ENCODE measurements around the gene IL19.

The IL19 gene

DNA sequence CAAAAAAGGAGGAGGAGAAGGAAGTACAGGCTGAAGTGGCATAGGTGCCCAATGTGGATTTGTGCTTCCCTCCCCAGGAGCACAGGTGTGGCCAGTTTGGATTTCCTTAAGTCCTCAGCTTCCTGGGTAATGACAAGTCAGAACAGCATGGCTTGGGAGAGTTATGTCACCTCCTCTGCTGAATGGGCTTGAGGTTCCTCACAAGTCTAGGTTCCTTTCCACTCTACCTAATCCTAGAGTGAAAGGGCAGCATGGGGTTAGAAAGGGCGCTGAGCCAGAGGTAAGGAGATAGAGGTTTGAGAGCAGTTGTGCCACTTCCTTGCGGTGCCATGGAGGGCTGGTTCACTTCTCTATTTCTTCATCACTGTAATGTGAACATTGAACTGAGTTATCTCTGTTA lies 59.3 kb downstream of the IL19 start:
- intact Hi-C loops (cut with micrococcal nuclease) = no loop called here
- H3K27ac Mint-ChIP-seq = no peak overlapping the region

DNA sequence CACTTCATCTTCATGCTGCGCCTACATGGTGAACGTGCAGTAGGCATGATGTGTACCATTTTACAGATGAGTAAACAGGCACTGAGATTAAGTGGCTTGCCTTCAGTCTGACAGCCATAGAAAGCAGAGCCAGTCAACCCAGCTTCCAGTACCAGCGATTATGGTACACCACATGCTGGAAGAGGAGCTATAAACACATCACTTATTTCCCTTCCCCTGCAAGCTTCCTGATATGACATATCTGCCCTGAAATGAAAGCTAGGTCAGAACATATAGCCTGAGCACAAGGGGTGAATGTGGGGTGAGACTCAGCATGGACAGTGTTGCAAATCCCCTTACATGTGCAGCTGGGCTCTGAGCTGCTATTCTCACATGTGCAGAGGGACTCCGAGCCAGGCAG lies 61.1 kb downstream of the IL19 start:
- peaks cover 68% of the 10 kb centered on the region for H3K4me1 Mint-ChIP-seq (ENCODE audit: low read depth)
- intact Hi-C loops (cut with micrococcal nuclease) = no loop called here
- peaks cover 5% of the 10 kb centered on the region for H3K27me3 Mint-ChIP-seq
- no peaks in the 10 kb centered on the region for H3K9me3 Mint-ChIP-seq
- no peaks in the 10 kb centered on the region for H3K36me3 Mint-ChIP-seq (ENCODE audit: low read depth)
- H3K27ac Mint-ChIP-seq = no peak overlapping the region
- H3K4me3 Mint-ChIP-seq = no peak overlapping the region

More for the DNA sequence above, 59.3 kb downstream of the IL19 start:
- Mint-ChIP-seq H3K36me3 (ENCODE audit: low read depth) (no peaks in the 10 kb centered on the region), H3K4me3 (no peak overlapping the region), H3K27me3 (peaks cover 3% of the 10 kb centered on the region), H3K4me1 (ENCODE audit: low read depth) (peaks cover 67% of the 10 kb centered on the region), H3K9me3 (no peaks in the 10 kb centered on the region)

DNA sequence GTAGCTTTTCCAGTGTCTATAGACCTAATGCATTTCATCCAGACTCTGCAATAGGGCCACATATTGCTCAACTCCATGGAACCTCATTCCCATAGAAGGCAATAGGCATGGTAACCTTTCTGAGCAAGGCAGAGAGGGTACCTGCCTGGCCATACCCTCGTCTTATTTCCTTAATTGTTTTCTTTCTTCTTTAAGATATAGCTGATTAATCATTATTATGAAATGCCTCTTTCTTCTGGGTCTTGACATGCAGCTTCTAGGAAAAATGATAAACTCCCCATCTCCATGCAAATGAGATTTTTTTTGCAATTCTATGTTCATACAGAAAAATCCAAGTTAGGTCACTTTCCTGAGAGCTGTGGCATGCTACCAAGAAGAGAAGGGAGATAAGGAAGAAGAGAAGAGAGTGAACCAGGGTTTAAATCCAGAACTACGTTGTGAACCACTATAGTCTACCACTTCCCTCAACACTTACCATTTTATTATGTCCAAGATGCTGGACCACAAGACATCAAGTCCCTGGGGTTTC lies 61.8 kb downstream of the IL19 start:
- Mint-ChIP-seq H3K36me3 (ENCODE audit: low read depth) (no peaks in the 10 kb centered on the region), H3K4me1 (ENCODE audit: low read depth) (peaks cover 69% of the 10 kb centered on the region), H3K27me3 (peaks cover 8% of the 10 kb centered on the region), H3K4me3 (no peak overlapping the region), H3K9me3 (no peaks in the 10 kb centered on the region), H3K27ac (peak overlapping the region; percentile 67)
- intact Hi-C loops (cut with micrococcal nuclease) = no loop called here

DNA sequence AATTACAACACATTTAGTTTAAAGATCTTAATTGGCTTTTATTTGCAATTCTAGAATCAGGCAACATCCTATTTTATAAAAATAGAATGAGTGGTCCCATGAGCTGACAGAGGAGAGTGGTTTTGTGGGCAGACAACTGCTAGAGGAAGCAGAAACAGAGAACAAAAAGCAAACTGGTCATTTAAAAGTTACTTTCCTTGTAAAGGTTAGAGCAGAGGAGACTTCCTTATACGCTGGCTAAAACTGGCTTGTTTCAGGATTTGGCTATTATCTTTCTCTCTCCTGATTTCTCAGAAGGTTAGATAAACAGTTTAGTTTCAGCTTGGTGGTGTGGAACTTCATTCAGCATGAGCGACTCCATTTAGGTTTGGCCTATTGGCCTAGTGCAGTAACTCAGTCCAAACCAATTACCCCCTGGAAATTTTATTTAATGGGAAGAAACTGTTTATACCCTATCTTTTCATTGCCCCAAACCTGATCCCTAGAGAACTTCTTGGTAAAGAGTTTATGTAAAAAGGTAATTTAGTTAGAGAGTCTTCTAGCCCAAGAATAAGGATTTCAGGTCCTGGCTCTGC lies 62.6 kb downstream of the IL19 start:
- Mint-ChIP-seq H3K36me3 (ENCODE audit: low read depth) (no peaks in the 10 kb centered on the region), H3K9me3 (no peaks in the 10 kb centered on the region), H3K27me3 (peaks cover 10% of the 10 kb centered on the region), H3K4me1 (ENCODE audit: low read depth) (peaks cover 74% of the 10 kb centered on the region), H3K4me3 (no peak overlapping the region), H3K27ac (peak overlapping the region; percentile 67)
- intact Hi-C loops (cut with micrococcal nuclease) = no loop called here

DNA sequence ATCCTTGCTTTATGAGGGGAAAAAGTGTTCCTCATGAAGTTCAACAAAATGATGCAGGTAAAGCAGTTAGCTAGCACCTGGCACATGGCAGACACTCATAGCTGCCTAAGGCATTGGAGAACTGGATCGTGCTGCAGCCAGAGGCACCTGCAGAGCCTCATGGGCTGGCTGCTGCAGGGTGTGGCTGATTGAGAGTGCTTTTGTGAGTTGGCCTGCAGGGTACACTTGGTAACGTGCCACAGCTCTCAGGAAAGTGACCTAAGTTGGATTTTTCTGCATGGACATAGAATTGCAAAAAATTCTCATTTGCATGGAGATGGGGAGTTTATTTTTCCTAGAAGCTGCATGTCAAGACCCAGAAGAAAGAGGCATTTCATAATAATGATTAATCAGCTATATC lies 63.2 kb downstream of the IL19 start:
- no peak overlapping the region for H3K27ac Mint-ChIP-seq
- no peak overlapping the region for H3K4me3 Mint-ChIP-seq
- H3K36me3 Mint-ChIP-seq (ENCODE audit: low read depth) = no peaks in the 10 kb centered on the region
- peaks cover 78% of the 10 kb centered on the region for H3K4me1 Mint-ChIP-seq (ENCODE audit: low read depth)
- intact Hi-C loops (cut with micrococcal nuclease) = no loop called here
- H3K27me3 Mint-ChIP-seq = peaks cover 10% of the 10 kb centered on the region
- no peaks in the 10 kb centered on the region for H3K9me3 Mint-ChIP-seq

DNA sequence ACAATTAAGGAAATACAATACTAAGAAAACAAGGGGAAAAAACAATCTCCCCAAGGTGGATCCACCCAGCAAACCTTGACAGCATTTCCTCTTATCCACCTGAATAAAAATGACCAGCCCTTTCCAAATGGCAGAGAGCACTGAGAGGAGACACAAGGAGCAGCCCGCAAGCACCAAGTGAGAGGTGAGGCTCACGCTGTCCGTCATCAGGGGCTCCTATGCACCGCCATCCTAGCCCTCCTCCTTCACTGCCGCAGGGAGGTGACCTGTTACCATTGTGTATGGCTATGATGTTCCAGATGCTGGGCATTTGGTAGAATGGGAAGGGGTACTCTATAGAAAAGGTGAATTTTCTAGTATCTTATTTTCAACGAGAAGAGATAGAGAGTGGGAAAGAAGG lies 63.6 kb downstream of the IL19 start:
- Mint-ChIP-seq H3K9me3 (no peaks in the 10 kb centered on the region), H3K4me3 (no peak overlapping the region), H3K4me1 (ENCODE audit: low read depth) (peaks cover 78% of the 10 kb centered on the region), H3K27me3 (peaks cover 11% of the 10 kb centered on the region), H3K27ac (peak overlapping the region; percentile 64), H3K36me3 (ENCODE audit: low read depth) (no peaks in the 10 kb centered on the region)
- intact Hi-C loops (cut with micrococcal nuclease) = no loop called here

DNA sequence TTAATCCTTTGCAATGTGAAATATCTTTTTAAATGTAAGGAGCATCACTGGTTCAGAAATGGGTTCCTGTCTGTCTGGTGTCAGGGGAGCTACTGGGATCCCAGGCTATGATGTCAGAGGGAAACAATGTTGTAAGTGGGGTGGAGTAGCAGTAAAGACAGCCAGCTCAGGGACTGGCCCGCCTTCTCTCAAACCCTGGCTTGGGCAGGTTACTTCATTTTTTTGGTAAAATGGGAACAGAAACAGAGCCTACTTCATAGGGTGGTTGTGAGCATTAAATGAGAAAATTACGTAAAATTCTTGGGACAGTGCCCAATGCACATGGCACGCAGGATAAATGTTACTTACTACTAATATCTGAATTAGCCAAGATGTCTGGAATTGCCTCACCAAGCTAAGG lies 64.1 kb downstream of the IL19 start:
- H3K27ac Mint-ChIP-seq = peak overlapping the region; percentile 64
- peaks cover 74% of the 10 kb centered on the region for H3K4me1 Mint-ChIP-seq (ENCODE audit: low read depth)
- H3K4me3 Mint-ChIP-seq = no peak overlapping the region
- intact Hi-C loops (cut with micrococcal nuclease) = no loop called here
- no peaks in the 10 kb centered on the region for H3K9me3 Mint-ChIP-seq
- H3K36me3 Mint-ChIP-seq (ENCODE audit: low read depth) = no peaks in the 10 kb centered on the region
- H3K27me3 Mint-ChIP-seq = peaks cover 13% of the 10 kb centered on the region

DNA sequence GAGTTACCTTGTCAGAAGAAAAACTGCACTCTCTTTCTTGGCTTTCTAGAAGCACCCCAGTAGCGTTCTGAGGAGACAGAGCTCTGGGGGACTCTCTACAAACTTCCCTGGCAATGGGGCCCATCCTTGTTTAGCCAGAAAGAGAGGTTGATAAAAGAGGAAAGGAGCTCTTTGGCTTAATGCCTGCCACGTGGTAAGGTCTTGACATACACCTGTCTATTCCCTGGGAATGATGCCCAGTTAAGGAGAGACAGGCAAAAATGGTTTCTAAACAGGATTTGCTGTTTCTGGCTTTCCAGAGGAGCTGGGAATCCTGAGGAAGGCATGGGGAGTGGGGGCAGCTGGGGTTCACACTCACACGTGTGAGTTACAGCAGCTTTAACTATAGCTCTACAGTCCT lies 64.6 kb downstream of the IL19 start:
- H3K27me3 Mint-ChIP-seq = peaks cover 15% of the 10 kb centered on the region
- intact Hi-C loops (cut with micrococcal nuclease) = no loop called here
- no peaks in the 10 kb centered on the region for H3K36me3 Mint-ChIP-seq (ENCODE audit: low read depth)
- no peaks in the 10 kb centered on the region for H3K9me3 Mint-ChIP-seq
- peak overlapping the region; percentile 64 for H3K27ac Mint-ChIP-seq
- peaks cover 70% of the 10 kb centered on the region for H3K4me1 Mint-ChIP-seq (ENCODE audit: low read depth)
- H3K4me3 Mint-ChIP-seq = no peak overlapping the region

DNA sequence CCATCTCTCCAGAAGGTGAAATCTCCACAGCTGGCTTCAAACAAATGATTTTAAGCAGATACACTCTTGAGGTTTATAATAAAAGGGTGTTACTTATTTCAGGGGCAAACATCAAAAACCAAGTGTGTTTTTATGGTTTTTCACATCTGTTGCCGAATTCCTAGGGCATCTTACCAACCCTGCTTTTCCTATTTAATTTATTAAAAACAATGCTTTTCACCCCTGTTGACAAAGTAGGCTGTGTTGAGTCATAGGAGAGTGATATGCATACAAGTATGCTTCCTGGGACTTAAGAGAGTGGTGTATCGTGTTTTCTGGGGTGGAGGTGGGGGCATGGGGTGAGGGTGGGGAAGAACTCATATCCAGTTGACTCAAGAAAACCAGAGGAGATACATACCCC lies 65.5 kb downstream of the IL19 start:
- Mint-ChIP-seq H3K4me1 (ENCODE audit: low read depth) (peaks cover 70% of the 10 kb centered on the region), H3K27me3 (peaks cover 15% of the 10 kb centered on the region), H3K27ac (peak overlapping the region; percentile 56), H3K4me3 (no peak overlapping the region), H3K36me3 (ENCODE audit: low read depth) (no peaks in the 10 kb centered on the region), H3K9me3 (no peaks in the 10 kb centered on the region)
- intact Hi-C loops (cut with micrococcal nuclease) = no loop called here

DNA sequence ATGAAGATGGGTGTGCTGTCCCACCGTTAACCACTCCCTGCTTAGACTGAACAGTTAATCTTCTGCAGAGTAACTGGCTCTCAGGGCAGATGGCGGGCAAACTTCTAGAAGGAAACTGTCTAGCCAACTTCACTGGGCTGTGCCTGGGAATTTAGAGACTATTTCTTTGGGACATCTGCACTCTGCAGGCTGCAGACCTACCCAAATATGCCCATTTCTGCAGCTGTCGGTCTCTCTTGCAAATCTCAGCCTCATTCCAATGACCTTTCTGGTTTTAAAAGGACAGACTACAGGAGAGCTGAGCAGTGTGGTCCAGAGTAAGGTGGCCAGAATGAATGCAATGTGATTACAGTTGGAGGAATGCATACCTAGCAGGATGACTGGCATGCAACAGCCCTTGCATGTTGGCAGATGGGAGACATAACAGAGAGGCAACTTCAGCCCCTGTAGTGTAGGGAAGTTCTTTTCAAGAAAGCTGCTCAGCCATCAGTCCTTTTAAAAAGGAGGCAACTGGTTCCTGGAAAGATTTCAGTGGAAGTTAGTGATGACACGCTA lies 68.5 kb downstream of the IL19 start:
- Mint-ChIP-seq H3K27ac (no peak overlapping the region), H3K4me3 (no peak overlapping the region), H3K36me3 (ENCODE audit: low read depth) (no peaks in the 10 kb centered on the region), H3K27me3 (peaks cover 19% of the 10 kb centered on the region), H3K9me3 (no peaks in the 10 kb centered on the region), H3K4me1 (ENCODE audit: low read depth) (peaks cover 45% of the 10 kb centered on the region)
- intact Hi-C loops (cut with micrococcal nuclease) = no loop called here

DNA sequence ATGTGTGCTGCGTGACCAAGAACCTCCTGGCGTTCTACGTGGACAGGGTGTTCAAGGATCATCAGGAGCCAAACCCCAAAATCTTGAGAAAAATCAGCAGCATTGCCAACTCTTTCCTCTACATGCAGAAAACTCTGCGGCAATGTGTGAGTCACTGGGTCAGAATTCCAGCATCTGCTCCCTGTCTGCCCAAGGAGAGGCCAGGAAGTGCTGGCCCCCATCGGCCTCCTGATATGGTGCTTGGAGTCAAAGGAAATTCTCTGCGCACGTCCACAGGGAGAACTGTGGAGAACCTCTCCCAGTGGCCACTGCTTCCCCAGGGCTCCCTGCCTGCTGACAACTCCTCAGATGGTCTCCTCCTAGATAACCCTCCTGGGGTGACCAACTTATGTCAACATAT lies 69.3 kb downstream of the IL19 start:
- intact Hi-C loops (cut with micrococcal nuclease) = no loop called here
- no peak overlapping the region for H3K4me3 Mint-ChIP-seq
- no peak overlapping the region for H3K27ac Mint-ChIP-seq
- H3K9me3 Mint-ChIP-seq = no peaks in the 10 kb centered on the region
- peaks cover 19% of the 10 kb centered on the region for H3K27me3 Mint-ChIP-seq
- H3K36me3 Mint-ChIP-seq (ENCODE audit: low read depth) = no peaks in the 10 kb centered on the region
- H3K4me1 Mint-ChIP-seq (ENCODE audit: low read depth) = peaks cover 37% of the 10 kb centered on the region

DNA sequence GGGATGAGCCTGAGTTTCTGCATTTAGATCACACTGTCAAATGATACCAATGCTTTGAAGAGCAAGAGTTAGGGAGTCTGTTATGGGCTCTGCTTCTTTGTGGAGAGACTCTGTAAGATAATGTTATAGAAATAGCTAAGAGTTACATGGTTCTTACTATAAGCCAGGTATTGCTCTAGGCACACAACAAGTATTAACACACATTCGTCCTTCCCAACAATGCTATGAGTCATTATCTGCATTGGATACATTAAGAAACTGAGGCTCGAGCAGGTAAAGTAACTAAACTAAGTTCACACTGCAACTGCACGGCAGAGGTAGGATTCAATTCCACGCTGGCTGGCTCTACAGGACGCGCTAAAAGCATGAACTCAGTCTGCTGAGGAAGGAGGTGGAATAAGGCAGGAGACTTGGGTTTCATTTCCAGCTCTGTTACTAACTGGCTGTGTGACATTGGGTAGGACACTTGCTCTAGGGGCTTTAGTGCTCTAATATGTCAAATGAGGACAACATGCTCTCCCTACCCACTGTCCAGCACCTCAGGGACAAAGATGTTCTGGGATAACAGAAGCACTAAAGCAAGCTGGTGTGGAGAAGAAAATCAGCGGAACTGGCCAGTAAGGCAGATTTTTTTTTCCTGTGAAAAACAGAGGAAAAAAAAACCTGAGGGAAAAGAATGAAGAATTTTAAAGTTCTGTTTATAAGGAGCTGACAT lies 71.2 kb downstream of the IL19 start:
- intact Hi-C loops (cut with micrococcal nuclease) = no loop called here
- Mint-ChIP-seq H3K9me3 (no peaks in the 10 kb centered on the region), H3K27ac (no peak overlapping the region)

DNA sequence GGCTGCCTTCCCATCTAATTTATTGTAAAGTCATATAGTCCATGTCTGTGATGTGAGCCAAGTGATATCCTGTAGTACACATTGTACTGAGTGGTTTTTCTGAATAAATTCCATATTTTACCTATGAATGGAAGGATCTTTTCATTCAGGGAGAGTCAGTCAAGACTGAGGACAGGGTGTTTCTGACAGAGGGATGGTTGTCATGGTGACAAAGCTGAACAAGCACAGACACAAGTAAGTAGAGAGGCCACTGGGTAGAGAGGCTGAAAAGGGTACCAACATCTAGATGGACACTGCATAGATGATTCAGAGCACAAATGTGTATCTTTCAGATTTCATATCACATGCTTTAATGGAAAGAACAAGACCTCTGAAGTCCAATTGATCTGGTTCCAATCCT lies 72.3 kb downstream of the IL19 start:
- Mint-ChIP-seq H3K4me3 (no peak overlapping the region), H3K36me3 (ENCODE audit: low read depth) (no peaks in the 10 kb centered on the region), H3K27me3 (peaks cover 15% of the 10 kb centered on the region), H3K4me1 (ENCODE audit: low read depth) (peaks cover 12% of the 10 kb centered on the region), H3K27ac (no peak overlapping the region), H3K9me3 (no peaks in the 10 kb centered on the region)
- intact Hi-C loops (cut with micrococcal nuclease) = no loop called here

More for the DNA sequence above, 71.2 kb downstream of the IL19 start:
- H3K4me1 Mint-ChIP-seq (ENCODE audit: low read depth) = peaks cover 19% of the 10 kb centered on the region
- H3K4me3 Mint-ChIP-seq = no peak overlapping the region
- H3K36me3 Mint-ChIP-seq (ENCODE audit: low read depth) = no peaks in the 10 kb centered on the region
- H3K27me3 Mint-ChIP-seq = peaks cover 17% of the 10 kb centered on the region

DNA sequence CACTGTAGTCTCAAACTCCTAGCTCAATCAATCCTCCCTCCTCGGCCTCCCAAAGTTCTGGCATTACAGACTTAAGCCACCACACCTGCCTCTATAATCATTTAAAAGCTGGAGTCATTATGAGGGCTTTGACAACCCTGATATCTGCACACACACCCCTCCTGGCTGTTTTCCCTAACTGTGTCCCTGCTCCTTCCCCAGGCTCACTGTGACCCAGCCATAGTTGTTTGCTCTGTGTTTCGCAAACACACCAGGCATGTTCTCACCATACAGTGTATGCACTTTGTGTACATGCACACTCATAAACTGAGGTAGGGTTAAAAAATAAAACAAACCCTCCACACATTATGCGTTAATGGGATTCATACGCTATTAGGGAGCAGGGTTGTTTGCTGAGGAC lies 73.1 kb downstream of the IL19 start:
- H3K27ac Mint-ChIP-seq = no peak overlapping the region
- intact Hi-C loops (cut with micrococcal nuclease) = no loop called here
- H3K4me3 Mint-ChIP-seq = no peak overlapping the region
- H3K27me3 Mint-ChIP-seq = peaks cover 15% of the 10 kb centered on the region
- H3K4me1 Mint-ChIP-seq (ENCODE audit: low read depth) = peaks cover 9% of the 10 kb centered on the region
- H3K9me3 Mint-ChIP-seq = no peaks in the 10 kb centered on the region
- H3K36me3 Mint-ChIP-seq (ENCODE audit: low read depth) = no peaks in the 10 kb centered on the region
